ENCODE results near the gene EIF3I. TPM values are rescaled to one million over a fixed set of nuclear protein-coding genes. Genes with fewer than 3 reads are reported as not detected.

Gene EIF3I
- total RNA-seq, 1 experiment from 2014 or later: 222 TPM

GRCh38 chr1:32195972-32196823 is 26.0 kb upstream of the EIF3I start:
- H3K4me2 ChIP-seq (ENCODE audit: insufficient read depth, insufficient read length, low read length): no peak overlapping the region
- H3K18ac ChIP-seq (ENCODE audit: insufficient read length, low read depth, low read length): no peak overlapping the region
- no peak overlapping the region; a peak in 1 of 5 replicates for H3K4me3 Mint-ChIP-seq
- no peak overlapping the region for H2BK12ac ChIP-seq (ENCODE audit: insufficient read length, low read depth, low read length)
- no peak overlapping the region for H2AK5ac ChIP-seq (ENCODE audit: insufficient read length, low read length)
- H2AFZ ChIP-seq (ENCODE audit: low read length): no peak overlapping the region
- no peak overlapping the region for H3K27ac ChIP-seq (ENCODE audit: insufficient read length, low read depth, low read length)
- no peak overlapping the region for H4K8ac ChIP-seq (replicated peaks; ENCODE audit: insufficient read length, low read depth, low read length)
- H3K27me3 ChIP-seq (ENCODE audit: insufficient read depth, low read length): no peaks in the 10 kb centered on the region
- no peaks in the 10 kb centered on the region for H3K9me3 Mint-ChIP-seq
- H3K23ac ChIP-seq (ENCODE audit: insufficient read length, low read depth, low read length): no peak overlapping the region
- no peak overlapping the region for H3K4ac ChIP-seq (ENCODE audit: low read depth, low read length)
- H3K14ac ChIP-seq (ENCODE audit: insufficient read depth, low read length): no peak overlapping the region
- H3K79me1 ChIP-seq (ENCODE audit: insufficient read depth, low read depth, low read length, poor library complexity, severe bottlenecking): no peaks in the 10 kb centered on the region
- no peaks in the 10 kb centered on the region for H3K9me3 ChIP-seq (ENCODE audit: control insufficient read depth, low read depth, low read length)
- no peaks in the 10 kb centered on the region; the same call in 1 of the 2 replicates for H3K4me1 ChIP-seq (ENCODE audit: insufficient read depth, low read length)
- H2BK15ac ChIP-seq (ENCODE audit: low read depth, low read length): no peak overlapping the region
- DNase-seq: no peak
- TF ChIP-seq CTCF (conservative IDR thresholded peaks at IDR 0.05): no peak
- no peak overlapping the region for H3K56ac ChIP-seq (ENCODE audit: insufficient read length, low read depth, low read length)
- H2BK120ac ChIP-seq (ENCODE audit: low read depth, low read length, poor library complexity, severe bottlenecking): no peak overlapping the region
- no peak overlapping the region for H2BK20ac ChIP-seq (ENCODE audit: low read depth, low read length, poor library complexity, severe bottlenecking)
- peaks cover 3% of the 10 kb centered on the region for H3K23me2 ChIP-seq (ENCODE audit: insufficient read length, low read depth, low read length, poor library complexity, severe bottlenecking)
- H3T11ph ChIP-seq (ENCODE audit: low read length): no peak overlapping the region
- H4K91ac ChIP-seq (ENCODE audit: insufficient read length, low read depth, low read length): no peak overlapping the region
- peaks cover 23 to 26% of the 10 kb centered on the region in 2 experiments for H3K4me1 Mint-ChIP-seq
- peaks cover 46 to 72% (median 67%) of the 10 kb centered on the region in 3 experiments; a peak in 6 of 7 replicates for H3K36me3 Mint-ChIP-seq (ENCODE audit: insufficient read depth in 1 of 3, low read depth in 3 of 3)
- H3K27ac Mint-ChIP-seq: no peak overlapping the region
- H3K27me3 Mint-ChIP-seq (ENCODE audit: low read depth): no peaks in the 10 kb centered on the region
- H4K5ac ChIP-seq (ENCODE audit: insufficient read length, low read depth, low read length): no peak overlapping the region
- H2BK5ac ChIP-seq (ENCODE audit: insufficient read length, low read length): no peak overlapping the region
- no peak overlapping the region for H3K9ac ChIP-seq (ENCODE audit: extremely low read depth, insufficient read length, low read length)
- H4K20me1 ChIP-seq (ENCODE audit: control insufficient read depth, insufficient read depth, insufficient read length): no peaks in the 10 kb centered on the region
- H3K79me2 ChIP-seq (ENCODE audit: insufficient read depth, low read length): no peaks in the 10 kb centered on the region

Data from H9 (cell line).